K562 (cell line): ENCODE data around the gene CENPN. TPM values are rescaled to one million over a fixed set of nuclear protein-coding genes. Genes with fewer than 3 reads are reported as not detected.
A peak's percentile ranks its signal among the peaks of the same experiment; 100 is the strongest.

ENCODE experiments used
- BCL6 ChIP-seq: fragments of 250-450 bp; sonication (Bioruptor Pico); IDR thresholded peaks from 2 replicates; pipeline ENCODE4 v1.4.0; 2020
- CAMTA2 ChIP-seq: fragments of 250-450 bp; sonication (Bioruptor Pico); conservative IDR thresholded peaks from 2 replicates; pipeline ENCODE4 v1.5.1; 2022
- CTBP1 ChIP-seq: fragments of 450-650 bp; IDR thresholded peaks from 2 replicates; pipeline ENCODE4 v1.6.1; 2016; ENCODE audit warnings: borderline replicate concordance
- ELK1 ChIP-seq: sonication (generic); formaldehyde crosslinking; IDR thresholded peaks from 2 replicates; pipeline ENCODE4 v1.8.1; 2022; ENCODE audit warnings: missing genetic modification reagents
- ETS1 ChIP-seq: conservative IDR thresholded peaks from 2 replicates; pipeline ENCODE4 v1.6.1; 2011; ENCODE audit warnings: low read depth, mild to moderate bottlenecking, low read length; ENCODE audit not compliant: control insufficient read depth
- ETV1 ChIP-seq: fragments of 450-650 bp; conservative IDR thresholded peaks from 2 replicates; pipeline ENCODE4 v1.6.1; 2016; ENCODE audit warnings: missing genetic modification characterization, control low read depth, low read depth, missing compliant biosample characterization
- KHSRP ChIP-seq: fragments of 450-650 bp; IDR thresholded peaks from 2 replicates; pipeline ENCODE4 v1.6.1; 2017
- MECOM ChIP-seq: fragments of 250-450 bp; sonication (Bioruptor Pico); IDR thresholded peaks from 2 replicates; pipeline ENCODE4 v1.8.0; 2022; ENCODE audit warnings: inconsistent platforms
- MED1 ChIP-seq: sonication (generic); formaldehyde crosslinking; IDR thresholded peaks from 2 replicates; pipeline ENCODE4 v1.8.1; 2023; ENCODE audit warnings: missing genetic modification reagents, borderline replicate concordance
- MEIS2 ChIP-seq: fragments of 450-650 bp; IDR thresholded peaks from 2 replicates; pipeline ENCODE4 v1.6.1; 2014; ENCODE audit warnings: mild to moderate bottlenecking; ENCODE audit not compliant: partially characterized antibody
- MTA2 ChIP-seq: fragments of 450-650 bp; IDR thresholded peaks from 2 replicates; pipeline ENCODE4 v1.6.1; 2016; ENCODE audit warnings: low read depth
- MTF1 ChIP-seq: fragments of 250-450 bp; sonication (Bioruptor Pico); IDR thresholded peaks from 2 replicates; pipeline ENCODE4 v1.9.0; 2021; ENCODE audit warnings: moderate library complexity, mild to moderate bottlenecking, inconsistent platforms, borderline replicate concordance
- MXD1 ChIP-seq: fragments of 250-450 bp; sonication (Bioruptor Pico); IDR thresholded peaks from 2 replicates; pipeline ENCODE4 v1.8.0; 2021; ENCODE audit warnings: borderline replicate concordance, mild to moderate bottlenecking, moderate library complexity; ENCODE audit not compliant: poor library complexity, severe bottlenecking
- NCOA6 ChIP-seq: fragments of 450-650 bp; IDR thresholded peaks from 2 replicates; pipeline ENCODE4 v1.6.1; 2017; ENCODE audit warnings: mild to moderate bottlenecking
- RBM34 ChIP-seq: fragments of 200-400 bp; formaldehyde crosslinking; IDR thresholded peaks from 2 replicates; pipeline ENCODE4 v1.6.1; 2018; ENCODE audit warnings: low read length, borderline replicate concordance; ENCODE audit not compliant: insufficient read depth
- SMARCA5 ChIP-seq: fragments of 450-650 bp; IDR thresholded peaks from 2 replicates; pipeline ENCODE4 v1.6.1; 2016
- TRIM25 ChIP-seq: fragments of 450-650 bp; IDR thresholded peaks from 2 replicates; pipeline ENCODE4 v1.7.0; 2016; ENCODE audit warnings: borderline replicate concordance
- ZBTB9 ChIP-seq: fragments of 450-650 bp; formaldehyde crosslinking; IDR thresholded peaks from 2 replicates; pipeline ENCODE4 v1.4.0; 2020; ENCODE audit warnings: mild to moderate bottlenecking, moderate library complexity
- ZNF217 ChIP-seq: sonication (generic); formaldehyde crosslinking; IDR thresholded peaks from 2 replicates; pipeline ENCODE4 v1.8.0; 2022; ENCODE audit warnings: mild to moderate bottlenecking, missing genetic modification reagents
- ZNF239 ChIP-seq: fragments of 250-450 bp; sonication (Bioruptor Pico); IDR thresholded peaks from 2 replicates; pipeline ENCODE4 v1.4.0; 2020; ENCODE audit warnings: mild to moderate bottlenecking
- ZNF668 ChIP-seq: fragments of 250-450 bp; sonication (Bioruptor Pico); IDR thresholded peaks from 2 replicates; pipeline ENCODE4 v1.8.0; 2022; ENCODE audit warnings: mild to moderate bottlenecking, inconsistent platforms
- polyA plus RNA-seq, 8 experiments: library from polyadenylated mRNA; depleted of rRNA in 4 of 8; stranded (reverse) in 5 of 8; unstranded in 3 of 8; fragments of >200 nt; fragmentation: Nextera tagmentation in 2 of 8; fragmentation: Illumina TruSeq in 1 of 8; extraction: Ambion mirVana in 2 of 8; extraction: Trizol in 1 of 8; gene quantifications; 2 replicates each; pipeline versions ENCODE4 v1.2.1 to v1.2.3, GENCODE V29; 2011 to 2014; ENCODE audit warnings: inconsistent platforms in 1 of 8, missing spikeins in 1 of 8
- total RNA-seq, 7 experiments: library from RNA; depleted of rRNA in 6 of 7; stranded (reverse); fragments of >200 nt in 6 of 7; fragmentation: Illumina TruSeq in 2 of 7; extraction: Trizol in 2 of 7; gene quantifications; 2 replicates each; pipeline versions ENCODE4 v1.2.1 to v1.2.3, GENCODE V29; 2011 to 2021; ENCODE audit warnings: low replicate concordance in 1 of 7

The CENPN gene
- total and polyA plus RNA-seq, 9 of the 15 experiments (the other 6 are each of a cell fraction or from before 2014, with no cell fraction given) = 92.3 to 384 (median 140) TPM

- TF ChIP-seq MED1 = no peak
- TF ChIP-seq ZBTB9 = peak; percentile 77; the same call in 1 of the 2 replicates
- TF ChIP-seq ELK1 (CRISPR knock-in tag) = no peak
- TF ChIP-seq ETV1 (tag) = peak; percentile 92
- no peak for TF ChIP-seq MXD1
- TF ChIP-seq BCL6 (CRISPR knock-in tag) = no peak
- TF ChIP-seq ZNF668 (CRISPR knock-in tag) = no peak
- no peak for TF ChIP-seq RBM34
- TF ChIP-seq ETS1 = peak; percentile 52; the same call in 1 of the 2 replicates
- TF ChIP-seq KHSRP = no peak
- no peak for TF ChIP-seq TRIM25
- peak; percentile 50; the same call in 1 of the 2 replicates for TF ChIP-seq CTBP1
- no peak for TF ChIP-seq MTA2
- no peak for TF ChIP-seq NCOA6
- no peak for TF ChIP-seq ZNF239 (CRISPR knock-in tag)
- TF ChIP-seq ZNF217 (CRISPR knock-in tag) = 0 out of 2 replicates have a peak, but pooled peaks have one; percentile 20
- peak; percentile 63; the same call in 1 of the 2 replicates for TF ChIP-seq CAMTA2 (CRISPR knock-in tag)
- no peak for TF ChIP-seq MECOM (CRISPR knock-in tag)
- no peak for TF ChIP-seq MTF1
- no peak for TF ChIP-seq SMARCA5
- TF ChIP-seq MEIS2 = no peak
Observed at GRCh38 chr16:81077076-81077940, 70.3 kb downstream of the CENPN start, which contains the start of gene C16orf46 (continued).
